ENCODE data around the gene NYAP2.

NYAP2 gene

DNA sequence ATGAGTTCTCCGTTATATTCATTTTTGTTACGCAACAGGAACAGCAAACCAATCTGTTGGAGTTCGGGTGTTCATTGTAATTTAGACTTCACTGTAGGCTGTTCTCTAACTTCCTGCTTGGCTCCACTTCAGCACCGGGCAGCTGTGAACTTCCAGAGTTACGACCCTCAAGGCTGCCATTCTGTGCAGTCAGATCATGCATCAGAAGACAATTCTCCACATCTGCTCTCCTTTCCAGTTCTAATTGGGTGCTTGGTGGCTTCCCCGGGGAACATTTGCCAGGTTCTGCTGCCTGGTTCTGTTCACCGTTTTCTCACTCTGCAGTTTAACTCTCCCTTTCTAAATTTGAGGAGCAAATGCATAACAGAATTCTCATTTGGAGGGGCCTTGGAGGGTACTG is 237.7 kb downstream of the NYAP2 start:
- no peak overlapping the region for H3K27ac Mint-ChIP-seq
- H3K9me3 Mint-ChIP-seq, result no peaks in the 10 kb centered on the region
- peaks cover 4% of the 10 kb centered on the region for H3K4me1 Mint-ChIP-seq
- H3K36me3 Mint-ChIP-seq (ENCODE audit: low read depth), result no peaks in the 10 kb centered on the region
- H3K4me3 Mint-ChIP-seq, result no peak overlapping the region
- peaks cover 3% of the 10 kb centered on the region for H3K27me3 Mint-ChIP-seq (ENCODE audit: low read depth)
- TF ChIP-seq, protein P1, sequence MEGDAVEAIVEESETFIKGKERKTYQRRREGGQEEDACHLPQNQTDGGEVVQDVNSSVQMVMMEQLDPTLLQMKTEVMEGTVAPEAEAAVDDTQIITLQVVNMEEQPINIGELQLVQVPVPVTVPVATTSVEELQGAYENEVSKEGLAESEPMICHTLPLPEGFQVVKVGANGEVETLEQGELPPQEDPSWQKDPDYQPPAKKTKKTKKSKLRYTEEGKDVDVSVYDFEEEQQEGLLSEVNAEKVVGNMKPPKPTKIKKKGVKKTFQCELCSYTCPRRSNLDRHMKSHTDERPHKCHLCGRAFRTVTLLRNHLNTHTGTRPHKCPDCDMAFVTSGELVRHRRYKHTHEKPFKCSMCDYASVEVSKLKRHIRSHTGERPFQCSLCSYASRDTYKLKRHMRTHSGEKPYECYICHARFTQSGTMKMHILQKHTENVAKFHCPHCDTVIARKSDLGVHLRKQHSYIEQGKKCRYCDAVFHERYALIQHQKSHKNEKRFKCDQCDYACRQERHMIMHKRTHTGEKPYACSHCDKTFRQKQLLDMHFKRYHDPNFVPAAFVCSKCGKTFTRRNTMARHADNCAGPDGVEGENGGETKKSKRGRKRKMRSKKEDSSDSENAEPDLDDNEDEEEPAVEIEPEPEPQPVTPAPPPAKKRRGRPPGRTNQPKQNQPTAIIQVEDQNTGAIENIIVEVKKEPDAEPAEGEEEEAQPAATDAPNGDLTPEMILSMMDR (IDR thresholded peaks at IDR 0.05; ENCODE audit: unreplicated experiment in 3 of 3), result no peak

- Mint-ChIP-seq H3K27ac (no peak overlapping the region), H3K36me3 (ENCODE audit: low read depth) (no peaks in the 10 kb centered on the region), H3K27me3 (ENCODE audit: low read depth) (peaks cover 3% of the 10 kb centered on the region), H3K4me1 (no peaks in the 10 kb centered on the region), H3K9me3 (peaks cover 4% of the 10 kb centered on the region), H3K4me3 (no peak overlapping the region)
- TF ChIP-seq, protein P1 (IDR thresholded peaks at IDR 0.05; ENCODE audit: unreplicated experiment in 3 of 3), result no peak
Observed at GRCh38 chr2:225640550-225640949, 241.0 kb downstream of the NYAP2 start.

DNA sequence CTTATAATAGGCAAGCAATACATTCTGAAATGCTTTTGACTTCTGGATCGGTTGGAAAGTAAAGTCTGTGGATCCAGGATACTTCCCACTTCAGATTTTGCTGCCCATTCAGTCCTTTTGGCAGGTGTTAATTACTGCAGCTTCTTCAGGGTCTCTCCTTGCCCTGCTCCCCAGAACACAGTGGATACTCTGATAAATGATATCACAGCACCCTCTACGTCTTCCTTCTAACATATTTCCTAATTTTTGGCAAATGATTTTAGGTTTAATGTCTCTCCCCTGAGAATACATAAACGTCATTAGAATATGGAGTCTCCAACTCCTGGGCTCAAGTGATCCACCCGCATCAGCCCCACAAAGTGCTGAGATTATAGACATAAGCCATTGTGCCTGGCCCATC is 249.8 kb downstream of the NYAP2 start:
- Mint-ChIP-seq H3K27me3 (ENCODE audit: low read depth) (no peaks in the 10 kb centered on the region), H3K4me1 (no peaks in the 10 kb centered on the region), H3K27ac (no peak overlapping the region), H3K36me3 (ENCODE audit: low read depth) (no peaks in the 10 kb centered on the region), H3K9me3 (peaks cover 5% of the 10 kb centered on the region), H3K4me3 (no peak overlapping the region)
- TF ChIP-seq, protein P1 (IDR thresholded peaks at IDR 0.05; ENCODE audit: unreplicated experiment in 3 of 3), result no peak

GRCh38 chr2:225650041-225650440 is 250.5 kb downstream of the NYAP2 start:
- Mint-ChIP-seq H3K4me1 (no peaks in the 10 kb centered on the region), H3K36me3 (ENCODE audit: low read depth) (no peaks in the 10 kb centered on the region), H3K4me3 (no peak overlapping the region), H3K9me3 (peaks cover 5% of the 10 kb centered on the region), H3K27me3 (ENCODE audit: low read depth) (no peaks in the 10 kb centered on the region), H3K27ac (no peak overlapping the region)
- TF ChIP-seq, protein P1 (IDR thresholded peaks at IDR 0.05; ENCODE audit: unreplicated experiment in 3 of 3), result no peak

- Mint-ChIP-seq H3K4me3 (no peak overlapping the region), H3K27ac (no peak overlapping the region), H3K4me1 (peaks cover 19% of the 10 kb centered on the region), H3K36me3 (ENCODE audit: low read depth) (no peaks in the 10 kb centered on the region), H3K9me3 (no peaks in the 10 kb centered on the region), H3K27me3 (ENCODE audit: low read depth) (peaks cover 11% of the 10 kb centered on the region)
- TF ChIP-seq, protein P1 (IDR thresholded peaks at IDR 0.05; ENCODE audit: unreplicated experiment in 3 of 3), result peak; percentile 89 to 95 (median 90)
Observed at GRCh38 chr2:225660262-225661131, 261.0 kb downstream of the NYAP2 start.

DNA sequence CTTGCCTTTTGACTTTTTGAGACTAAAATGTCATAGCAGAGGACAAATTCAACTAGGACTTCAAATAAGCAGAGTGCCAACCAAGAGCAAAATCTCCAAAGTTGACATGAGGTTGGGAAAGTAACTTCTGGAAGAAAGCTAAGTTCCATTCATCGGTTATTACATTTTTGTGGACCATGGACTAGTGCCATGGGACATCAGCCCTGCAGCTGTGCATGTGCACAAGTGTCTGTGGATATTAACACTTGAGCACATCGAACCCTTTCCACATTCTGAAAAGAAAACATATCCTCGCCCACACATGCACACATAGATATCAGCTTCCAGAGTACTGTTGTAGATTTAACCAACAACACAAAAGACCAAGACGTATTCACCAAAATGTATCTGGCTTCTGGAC is 262.6 kb downstream of the NYAP2 start:
- Mint-ChIP-seq H3K9me3 (no peaks in the 10 kb centered on the region), H3K27me3 (ENCODE audit: low read depth) (peaks cover 11% of the 10 kb centered on the region), H3K27ac (no peak overlapping the region), H3K4me1 (peaks cover 19% of the 10 kb centered on the region), H3K4me3 (peak overlapping the region in 1 of 3 experiments; percentile 29), H3K36me3 (ENCODE audit: low read depth) (no peaks in the 10 kb centered on the region)
- TF ChIP-seq, protein P1 (IDR thresholded peaks at IDR 0.05; ENCODE audit: unreplicated experiment in 3 of 3), result no peak
